Esophagus muscularis mucosa (tissue), 4 donors: ENCODE measurements around the gene MRPL14. TPM values are rescaled to one million over a fixed set of nuclear protein-coding genes. Genes with fewer than 3 reads are reported as not detected.

Experiments used
- DNase-seq: peaks from one replicate; pipeline ENCODE4 v3.0.0-alpha.2; 2017; ENCODE audit errors: extremely low spot score
- H3K27ac ChIP-seq, 4 donors: fragments of 200-600 bp; sonication (generic); replicated peaks in 1 of 4; 1 replicate in 3 of 4; 2 replicates in 1 of 4; pipeline ENCODE4 v1.5.1; 2016 to 2019; ENCODE audit warnings: mild to moderate bottlenecking in 1 of 4
- H3K27me3 ChIP-seq, 4 donors: fragments of 200-600 bp; sonication (generic); one replicate each; pipeline versions ENCODE4 v1.5.1 to v1.6.0; 2016 to 2019
- H3K36me3 ChIP-seq, 4 donors: fragments of 200-600 bp; sonication (generic); one replicate each; pipeline ENCODE4 v1.5.1; 2016 to 2019
- H3K4me1 ChIP-seq, 4 donors: fragments of 200-600 bp; sonication (generic); one replicate each; pipeline ENCODE4 v1.5.1; 2016 to 2019
- H3K4me3 ChIP-seq, 4 donors: fragments of 200-600 bp; sonication (generic); 1 replicate in 2 of 4; 2 replicates in 2 of 4; pipeline ENCODE4 v1.5.1; 2016 to 2019; ENCODE audit warnings: mild to moderate bottlenecking in 4 of 4, moderate library complexity in 1 of 4
- H3K9me3 ChIP-seq, 4 donors: fragments of 200-600 bp; sonication (generic); 1 replicate in 3 of 4; 2 replicates in 1 of 4; pipeline ENCODE4 v1.5.1; 2016 to 2019
- EP300 ChIP-seq: sonication (generic); formaldehyde crosslinking; IDR thresholded peaks from one replicate; pipeline ENCODE4 v1.6.1; 2017; ENCODE audit warnings: antibody characterized with exemption
- POLR2A ChIP-seq: fragments of 450-650 bp; IDR thresholded peaks from one replicate; pipeline ENCODE4 v1.6.1; 2017; ENCODE audit warnings: antibody characterized with exemption, moderate library complexity, mild to moderate bottlenecking, low read depth
- POLR2AphosphoS5 ChIP-seq, 2 donors: sonication (generic); formaldehyde crosslinking; IDR thresholded peaks; one replicate each; pipeline ENCODE4 v1.6.1; 2017; ENCODE audit warnings: antibody characterized with exemption in 2 of 2
- WGBS: methylation state at CpG from one replicate; pipeline ENCODE4 v1.1.5; 2018; 5-methylcytosine and 5-hydroxymethylcytosine counted together
- intact Hi-C: fragments of 100-400 bp; cut with DNase I; formaldehyde crosslinking; loops from one replicate; pipeline ENCODE4 v1.15.1; 2023
- total RNA-seq, 4 donors: library from RNA; depleted of rRNA; stranded (reverse); fragments of >200 nt; gene quantifications; one replicate each; pipeline versions ENCODE4 v1.1.0 to v1.2.1, GENCODE V29; 2016
- TF ChIP-seq, protein P1 (sequence below), 3 experiments: fragments of 200-600 bp in 2 of 3; fragments of 450-650 bp in 1 of 3; sonication (generic) in 2 of 3; IDR thresholded peaks; one replicate each; pipeline ENCODE4 v1.5.1; 2017 to 2019; ENCODE audit warnings: antibody characterized with exemption in 3 of 3, mild to moderate bottlenecking in 2 of 3, moderate library complexity in 1 of 3

MRPL14 gene
- total RNA-seq, 4 donors from 2014 or later = 30.3 to 44.2 (median 41.1) TPM

- H3K27ac ChIP-seq = no peak overlapping the region
- no peaks in the 10 kb centered on the region for H3K36me3 ChIP-seq
- WGBS = 86% methylated on average over 8 of the region's 8 CpGs
- no peaks in the 10 kb centered on the region for H3K9me3 ChIP-seq
- H3K4me1 ChIP-seq = peaks cover 5 to 14% (median 10%) of the 10 kb centered on the region in 4 donors
- TF ChIP-seq, protein P1, sequence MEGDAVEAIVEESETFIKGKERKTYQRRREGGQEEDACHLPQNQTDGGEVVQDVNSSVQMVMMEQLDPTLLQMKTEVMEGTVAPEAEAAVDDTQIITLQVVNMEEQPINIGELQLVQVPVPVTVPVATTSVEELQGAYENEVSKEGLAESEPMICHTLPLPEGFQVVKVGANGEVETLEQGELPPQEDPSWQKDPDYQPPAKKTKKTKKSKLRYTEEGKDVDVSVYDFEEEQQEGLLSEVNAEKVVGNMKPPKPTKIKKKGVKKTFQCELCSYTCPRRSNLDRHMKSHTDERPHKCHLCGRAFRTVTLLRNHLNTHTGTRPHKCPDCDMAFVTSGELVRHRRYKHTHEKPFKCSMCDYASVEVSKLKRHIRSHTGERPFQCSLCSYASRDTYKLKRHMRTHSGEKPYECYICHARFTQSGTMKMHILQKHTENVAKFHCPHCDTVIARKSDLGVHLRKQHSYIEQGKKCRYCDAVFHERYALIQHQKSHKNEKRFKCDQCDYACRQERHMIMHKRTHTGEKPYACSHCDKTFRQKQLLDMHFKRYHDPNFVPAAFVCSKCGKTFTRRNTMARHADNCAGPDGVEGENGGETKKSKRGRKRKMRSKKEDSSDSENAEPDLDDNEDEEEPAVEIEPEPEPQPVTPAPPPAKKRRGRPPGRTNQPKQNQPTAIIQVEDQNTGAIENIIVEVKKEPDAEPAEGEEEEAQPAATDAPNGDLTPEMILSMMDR (IDR thresholded peaks at IDR 0.05) = no peak
- TF ChIP-seq POLR2AphosphoS5 (IDR thresholded peaks at IDR 0.05) = no peak
- no peak for TF ChIP-seq EP300
- TF ChIP-seq POLR2A = no peak
- DNase-seq = no peak
- intact Hi-C loops = no loop called here
- no peak overlapping the region for H3K4me3 ChIP-seq
- H3K27me3 ChIP-seq = no peaks in the 10 kb centered on the region
Observed at GRCh38 chr6:44082872-44083321, 44.4 kb downstream of the MRPL14 start.

- no peak for DNase-seq
- 94% methylated on average over 6 of the region's 6 CpGs for WGBS
- TF ChIP-seq POLR2A (no peak), POLR2AphosphoS5 (IDR thresholded peaks at IDR 0.05) (no peak), EP300 (no peak)
- TF ChIP-seq, protein P1 (IDR thresholded peaks at IDR 0.05) = no peak
- Histone ChIP-seq H3K27me3 (peaks cover 0 to 3% (median 0%) of the 10 kb centered on the region in 4 donors), H3K4me3 (no peak overlapping the region), H3K9me3 (no peaks in the 10 kb centered on the region), H3K4me1 (peaks cover 9 to 16% (median 14%) of the 10 kb centered on the region in 4 donors), H3K27ac (no peak overlapping the region), H3K36me3 (no peaks in the 10 kb centered on the region)
- intact Hi-C loops = no loop called here
Observed at GRCh38 chr6:44081753-44082152, 45.5 kb downstream of the MRPL14 start.

- Histone ChIP-seq H3K4me1 (peaks cover 17 to 25% (median 23%) of the 10 kb centered on the region in 4 donors), H3K27ac (no peak overlapping the region), H3K9me3 (no peaks in the 10 kb centered on the region), H3K36me3 (no peaks in the 10 kb centered on the region), H3K27me3 (peaks cover 0 to 3% (median 0%) of the 10 kb centered on the region in 4 donors), H3K4me3 (no peak overlapping the region)
- 95% methylated on average over 4 of the region's 11 CpGs for WGBS
- intact Hi-C loops = no loop called here
- DNase-seq = no peak
- TF ChIP-seq EP300 (no peak), POLR2AphosphoS5 (IDR thresholded peaks at IDR 0.05) (no peak), POLR2A (no peak)
- TF ChIP-seq, protein P1 (IDR thresholded peaks at IDR 0.05) = no peak
Observed at GRCh38 chr6:44080561-44081521, 46.4 kb downstream of the MRPL14 start.

- H3K9me3 ChIP-seq = no peaks in the 10 kb centered on the region
- H3K4me3 ChIP-seq = no peak overlapping the region
- H3K36me3 ChIP-seq = no peaks in the 10 kb centered on the region
- no peak for DNase-seq
- intact Hi-C loops = loop anchor here (2.0 kb wide), 1 partner anchor 413 kb away; no protein-coding TSS in a partner anchor
- H3K27ac ChIP-seq = no peak overlapping the region
- peaks cover 0 to 3% (median 0%) of the 10 kb centered on the region in 4 donors for H3K27me3 ChIP-seq
- H3K4me1 ChIP-seq = peaks cover 22 to 37% (median 35%) of the 10 kb centered on the region in 4 donors
- TF ChIP-seq POLR2AphosphoS5 (IDR thresholded peaks at IDR 0.05) (no peak), POLR2A (no peak), EP300 (no peak)
- TF ChIP-seq, protein P1 (IDR thresholded peaks at IDR 0.05) = no peak
- WGBS = 79% methylated on average over 3 of the region's 3 CpGs
Observed at GRCh38 chr6:44079672-44080071, 47.6 kb downstream of the MRPL14 start.
